Loucy (cell line): Measurements from ENCODE around the gene VWA8.
A peak's percentile ranks its signal among the peaks of the same experiment; 100 is the strongest.
"Not testable (repeated sequence)": the region's sequence is repeated elsewhere in the genome, so short reads cannot be mapped to it uniquely, and the experiment has no call there.

ENCODE experiments used
- H2AFZ ChIP-seq: fragments of 200-600 bp; sonication (generic); 2 replicates; pipeline ENCODE4 v1.6.0; 2016; ENCODE audit warnings: antibody characterized with exemption, mild to moderate bottlenecking, low read length, moderate library complexity
- H3F3A ChIP-seq: fragments of 200-600 bp; 2 replicates; pipeline ENCODE4 v1.6.0; 2016; ENCODE audit warnings: antibody characterized with exemption, low read depth, mild to moderate bottlenecking
- H3K27me3 ChIP-seq: fragments of 200-600 bp; sonication (generic); 2 replicates; pipeline ENCODE4 v1.6.1; 2014; ENCODE audit warnings: low read length, mild to moderate bottlenecking; ENCODE audit not compliant: insufficient read depth, poor library complexity, severe bottlenecking
- H3K36me3 ChIP-seq: fragments of 200-600 bp; sonication (generic); 2 replicates; pipeline ENCODE4 v1.6.1; 2016; ENCODE audit warnings: low read length; ENCODE audit not compliant: insufficient read depth
- H3K4me1 ChIP-seq: fragments of 200-600 bp; sonication (generic); 2 replicates; pipeline ENCODE4 v1.5.1; 2014; ENCODE audit warnings: low read length, mild to moderate bottlenecking; ENCODE audit not compliant: insufficient read depth, poor library complexity, severe bottlenecking
- H3K4me2 ChIP-seq: fragments of 200-600 bp; sonication (generic); 2 replicates; pipeline ENCODE4 v1.6.0; 2014; ENCODE audit warnings: antibody characterized with exemption, low read length, low read depth, mild to moderate bottlenecking; ENCODE audit not compliant: poor library complexity, severe bottlenecking
- H3K4me3 ChIP-seq: fragments of 200-600 bp; sonication (generic); 2 replicates; pipeline ENCODE4 v1.5.1; 2014; ENCODE audit warnings: low read length, mild to moderate bottlenecking, mixed read lengths; ENCODE audit not compliant: poor library complexity, severe bottlenecking
- H3K79me2 ChIP-seq: fragments of 200-600 bp; sonication (generic); 2 replicates; pipeline ENCODE4 v1.6.1; 2014; ENCODE audit warnings: low read length; ENCODE audit not compliant: insufficient read depth
- H3K9ac ChIP-seq: fragments of 200-600 bp; sonication (generic); 2 replicates; pipeline ENCODE4 v1.6.0; 2014; ENCODE audit warnings: mild to moderate bottlenecking, low read depth, low read length, moderate library complexity; ENCODE audit not compliant: poor library complexity, severe bottlenecking
- H3K9me2 ChIP-seq: fragments of 200-600 bp; sonication (generic); replicated peaks from 2 replicates; pipeline ENCODE4 v1.6.1; 2016; ENCODE audit warnings: low read depth, low read length, mixed read lengths
- H3K9me3 ChIP-seq: fragments of 200-600 bp; sonication (generic); 2 replicates; pipeline ENCODE4 v1.6.1; 2014; ENCODE audit warnings: mild to moderate bottlenecking, antibody characterized with exemption, low read length, low read depth; ENCODE audit not compliant: insufficient read depth
- H4K20me1 ChIP-seq: fragments of 200-600 bp; sonication (generic); 2 replicates; pipeline ENCODE4 v1.6.0; 2014; ENCODE audit warnings: antibody characterized with exemption, low read length, mild to moderate bottlenecking; ENCODE audit not compliant: insufficient read depth, poor library complexity, severe bottlenecking
- CTCF ChIP-seq: fragments of 200-600 bp; sonication (generic); conservative IDR thresholded peaks from 2 replicates; pipeline ENCODE4 v1.5.1; 2014; ENCODE audit warnings: mild to moderate bottlenecking, antibody characterized with exemption, low read length
- EZH2phosphoT487 ChIP-seq: fragments of 200-600 bp; IDR thresholded peaks from 2 replicates; pipeline ENCODE4 v1.6.1; 2018; ENCODE audit warnings: antibody characterized with exemption, mild to moderate bottlenecking, moderate library complexity, borderline replicate concordance

Gene VWA8

GRCh38 chr13:41650706-41651105 is 310.2 kb downstream of the VWA8 start:
- Histone ChIP-seq H3K9ac (no peak overlapping the region), H3F3A (no peaks in the 10 kb centered on the region), H3K36me3 (no peaks in the 10 kb centered on the region), H3K4me3 (no peak overlapping the region), H3K4me1 (no peaks in the 10 kb centered on the region), H4K20me1 (no peaks in the 10 kb centered on the region), H3K4me2 (no peak overlapping the region), H3K79me2 (no peaks in the 10 kb centered on the region), H3K27me3 (no peaks in the 10 kb centered on the region), H2AFZ (no peak overlapping the region), H3K9me2 (no peaks in the 10 kb centered on the region), H3K9me3 (no peaks in the 10 kb centered on the region)
- no peak for TF ChIP-seq CTCF
- TF ChIP-seq EZH2phosphoT487: no peak

GRCh38 chr13:41649659-41650058 is 311.2 kb downstream of the VWA8 start:
- Histone ChIP-seq H3K9me3 (no peaks in the 10 kb centered on the region), H3K9ac (no peak overlapping the region), H3K4me3 (no peak overlapping the region), H4K20me1 (no peaks in the 10 kb centered on the region), H3K4me2 (no peak overlapping the region), H3K27me3 (no peaks in the 10 kb centered on the region), H3K79me2 (no peaks in the 10 kb centered on the region), H3K9me2 (no peaks in the 10 kb centered on the region), H2AFZ (no peak overlapping the region), H3K36me3 (no peaks in the 10 kb centered on the region), H3F3A (no peaks in the 10 kb centered on the region), H3K4me1 (no peaks in the 10 kb centered on the region)
- peak; percentile 33; the same call in 1 of the 2 replicates for TF ChIP-seq CTCF
- TF ChIP-seq EZH2phosphoT487: no peak

DNA sequence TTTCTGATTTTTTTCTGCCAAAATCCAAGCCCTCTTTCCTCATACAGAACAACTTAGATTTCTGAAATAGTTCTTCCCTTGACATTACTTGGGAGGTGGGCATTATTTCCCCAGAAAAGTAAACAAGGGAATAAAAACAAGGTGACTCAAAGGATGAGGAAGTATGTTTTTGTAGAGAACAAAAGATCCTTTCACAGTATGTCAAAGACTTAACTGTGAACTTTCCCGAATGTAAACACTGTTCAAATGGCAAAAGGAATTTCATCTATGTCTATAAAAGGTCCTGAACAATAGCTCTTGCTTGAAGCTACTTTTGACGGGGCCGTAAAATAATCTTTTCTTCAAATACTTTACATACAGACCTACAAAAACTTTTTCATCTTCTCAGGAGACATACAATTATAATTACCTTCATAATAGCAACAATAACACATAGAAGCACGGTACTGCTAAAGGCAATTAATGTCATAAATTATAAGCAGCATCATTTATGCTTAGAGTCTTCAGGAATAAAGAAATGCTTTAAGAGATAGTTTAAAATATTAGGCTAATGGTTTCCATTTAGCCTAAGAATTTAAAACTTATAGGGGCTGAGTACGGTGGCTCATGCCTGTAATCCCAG is 312.5 kb downstream of the VWA8 start:
- no peaks in the 10 kb centered on the region for H3K36me3 ChIP-seq
- no peak for TF ChIP-seq CTCF
- TF ChIP-seq EZH2phosphoT487: no peak
- no peak overlapping the region for H3K4me2 ChIP-seq
- H2AFZ ChIP-seq: no peak overlapping the region
- H4K20me1 ChIP-seq: no peaks in the 10 kb centered on the region
- H3K9me3 ChIP-seq: no peaks in the 10 kb centered on the region
- no peaks in the 10 kb centered on the region for H3K27me3 ChIP-seq
- no peaks in the 10 kb centered on the region for H3K9me2 ChIP-seq
- H3K4me3 ChIP-seq: no peak overlapping the region
- H3K4me1 ChIP-seq: no peaks in the 10 kb centered on the region
- no peaks in the 10 kb centered on the region for H3F3A ChIP-seq
- H3K9ac ChIP-seq: no peak overlapping the region
- no peaks in the 10 kb centered on the region for H3K79me2 ChIP-seq

- H3K9ac ChIP-seq, H4K20me1 ChIP-seq, H3K9me2 ChIP-seq, H3K9me3 ChIP-seq, H3K27me3 ChIP-seq, H3K4me2 ChIP-seq, H3K36me3 ChIP-seq, H3K4me1 ChIP-seq, H3K4me3 ChIP-seq, H3F3A ChIP-seq, H3K79me2 ChIP-seq, H2AFZ ChIP-seq: not testable (repeated sequence)
These were observed 313.1 kb downstream of the VWA8 start for GRCh38 chr13:41647699-41648313.
